Uterus (tissue), 2 donors: ENCODE measurements around the gene COL13A1.

ENCODE experiments used
- POLR2A ChIP-seq, 2 donors: fragments of 450-650 bp; IDR thresholded peaks; one replicate each; pipeline ENCODE4 v1.6.1; 2016; ENCODE audit warnings: antibody characterized with exemption in 2 of 2, mild to moderate bottlenecking in 1 of 2, moderate library complexity in 1 of 2
- TF ChIP-seq, protein P1 (sequence below), 4 experiments: fragments of 200-600 bp in 2 of 4; fragments of 450-650 bp in 2 of 4; sonication (generic) in 2 of 4; IDR thresholded peaks; one replicate each; pipeline ENCODE4 v1.5.1; 2016 to 2019; ENCODE audit warnings: antibody characterized with exemption in 4 of 4, mild to moderate bottlenecking in 2 of 4, moderate library complexity in 1 of 4

DNA sequence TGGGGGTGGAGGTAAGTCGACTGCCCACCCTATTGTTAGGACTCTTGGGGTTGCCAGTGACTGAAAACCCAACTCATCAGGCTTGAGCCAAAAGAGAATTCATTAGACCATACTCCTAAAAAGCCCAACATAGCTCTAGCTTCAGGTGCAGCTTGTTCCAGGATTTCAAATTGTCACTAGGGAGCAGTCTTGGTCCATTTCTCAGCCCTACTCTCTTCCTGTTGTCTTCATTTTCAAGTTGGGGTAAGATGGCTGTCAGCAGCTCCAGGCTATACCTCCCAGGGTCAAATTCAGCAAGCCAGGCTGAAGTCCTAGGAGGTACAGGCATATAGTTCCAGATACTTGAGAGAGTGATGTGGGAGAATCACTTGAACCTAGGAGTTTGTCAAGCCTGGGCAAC lies 14.9 kb upstream of the COL13A1 start:
- TF ChIP-seq, protein P1, sequence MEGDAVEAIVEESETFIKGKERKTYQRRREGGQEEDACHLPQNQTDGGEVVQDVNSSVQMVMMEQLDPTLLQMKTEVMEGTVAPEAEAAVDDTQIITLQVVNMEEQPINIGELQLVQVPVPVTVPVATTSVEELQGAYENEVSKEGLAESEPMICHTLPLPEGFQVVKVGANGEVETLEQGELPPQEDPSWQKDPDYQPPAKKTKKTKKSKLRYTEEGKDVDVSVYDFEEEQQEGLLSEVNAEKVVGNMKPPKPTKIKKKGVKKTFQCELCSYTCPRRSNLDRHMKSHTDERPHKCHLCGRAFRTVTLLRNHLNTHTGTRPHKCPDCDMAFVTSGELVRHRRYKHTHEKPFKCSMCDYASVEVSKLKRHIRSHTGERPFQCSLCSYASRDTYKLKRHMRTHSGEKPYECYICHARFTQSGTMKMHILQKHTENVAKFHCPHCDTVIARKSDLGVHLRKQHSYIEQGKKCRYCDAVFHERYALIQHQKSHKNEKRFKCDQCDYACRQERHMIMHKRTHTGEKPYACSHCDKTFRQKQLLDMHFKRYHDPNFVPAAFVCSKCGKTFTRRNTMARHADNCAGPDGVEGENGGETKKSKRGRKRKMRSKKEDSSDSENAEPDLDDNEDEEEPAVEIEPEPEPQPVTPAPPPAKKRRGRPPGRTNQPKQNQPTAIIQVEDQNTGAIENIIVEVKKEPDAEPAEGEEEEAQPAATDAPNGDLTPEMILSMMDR (IDR thresholded peaks at IDR 0.05) = no peak
- TF ChIP-seq POLR2A (IDR thresholded peaks at IDR 0.05) = no peak
